WI38 (cell line): ENCODE measurements around the gene KCNQ1OT1.

ENCODE experiments used
- H3K4me3 ChIP-seq: 2 replicates; pipeline ENCODE4 v1.5.1; 2011; ENCODE audit warnings: low read depth, mild to moderate bottlenecking, control low read depth, low read length
- CTCF ChIP-seq: IDR thresholded peaks from 2 replicates; pipeline ENCODE4 v1.5.1; 2012; ENCODE audit warnings: low read depth, mild to moderate bottlenecking, control low read depth, low read length

The KCNQ1OT1 gene

GRCh38 chr11:2703363-2704141, 3.8 kb upstream of the KCNQ1OT1 start:
- no peak overlapping the region for H3K4me3 ChIP-seq
- TF ChIP-seq CTCF, result no peak

GRCh38 chr11:2702771-2703362, 3.1 kb upstream of the KCNQ1OT1 start:
- no peak for TF ChIP-seq CTCF

GRCh38 chr11:2701898-2702434, 2.2 kb upstream of the KCNQ1OT1 start:
- no peak overlapping the region for H3K4me3 ChIP-seq
- TF ChIP-seq CTCF, result no peak

More at GRCh38 chr11:2702771-2703362, 3.1 kb upstream of the KCNQ1OT1 start:
- H3K4me3 ChIP-seq, result no peak overlapping the region

- no peak overlapping the region; the same call in 1 of the 2 replicates for H3K4me3 ChIP-seq
- TF ChIP-seq CTCF, result no peak
These were observed 1.4 kb upstream of the KCNQ1OT1 start for GRCh38 chr11:2701230-2701629.

- no peak for TF ChIP-seq CTCF
- H3K4me3 ChIP-seq, result peak overlapping the region; percentile 77
These were observed 819 bp upstream of the KCNQ1OT1 start for GRCh38 chr11:2700415-2701211.

GRCh38 chr11:2699185-2699530, 636 bp downstream of the KCNQ1OT1 start:
- H3K4me3 ChIP-seq, result peak overlapping the region; percentile 77
- TF ChIP-seq CTCF, result no peak
